GM12892 (cell line): ENCODE data around the gene MCTS1.

ENCODE experiments used
- POLR2A ChIP-seq: IDR thresholded peaks from 2 replicates; pipeline ENCODE4 v1.6.1; 2011; ENCODE audit warnings: low read depth, low read length, control low read depth
- POLR2AphosphoS5 ChIP-seq: IDR thresholded peaks from 2 replicates; pipeline ENCODE4 v1.6.1; 2011; ENCODE audit warnings: low read depth, low read length, control low read depth
- TAF1 ChIP-seq: IDR thresholded peaks from 2 replicates; pipeline ENCODE4 v1.6.1; 2011; ENCODE audit warnings: low read depth, mild to moderate bottlenecking, control low read depth, low read length, borderline replicate concordance

- no peak for TF ChIP-seq POLR2A
- no peak for TF ChIP-seq POLR2AphosphoS5
- TF ChIP-seq TAF1: no peak
These were observed 33.8 kb upstream of the MCTS1 start for GRCh38 chrX:120570011-120570600.
